Skin of body (tissue), 2 donors: ENCODE measurements around the gene SLC27A4. TPM values are rescaled to one million over a fixed set of nuclear protein-coding genes. Genes with fewer than 3 reads are reported as not detected.

Experiments used
- DNase-seq: peaks from one replicate; lab custom pipeline; 2025; lab: John Stamatoyannopoulos, UW
- total RNA-seq: library from RNA; depleted of rRNA; stranded (reverse); fragments of >200 nt; gene quantifications from one replicate; pipeline ENCODE4 v1.2.3, GENCODE V29; 2014

The SLC27A4 gene
- total RNA-seq, 1 donor from 2014 or later, result 17.7 TPM

GRCh38 chr9:128361986-128362646 is 21.8 kb downstream of the SLC27A4 start:
- peak; percentile 84 for DNase-seq

GRCh38 chr9:128362774-128363173 is 22.4 kb downstream of the SLC27A4 start:
- DNase-seq, result no peak

GRCh38 chr9:128365525-128365924 is 25.2 kb downstream of the SLC27A4 start:
- no peak for DNase-seq

DNA sequence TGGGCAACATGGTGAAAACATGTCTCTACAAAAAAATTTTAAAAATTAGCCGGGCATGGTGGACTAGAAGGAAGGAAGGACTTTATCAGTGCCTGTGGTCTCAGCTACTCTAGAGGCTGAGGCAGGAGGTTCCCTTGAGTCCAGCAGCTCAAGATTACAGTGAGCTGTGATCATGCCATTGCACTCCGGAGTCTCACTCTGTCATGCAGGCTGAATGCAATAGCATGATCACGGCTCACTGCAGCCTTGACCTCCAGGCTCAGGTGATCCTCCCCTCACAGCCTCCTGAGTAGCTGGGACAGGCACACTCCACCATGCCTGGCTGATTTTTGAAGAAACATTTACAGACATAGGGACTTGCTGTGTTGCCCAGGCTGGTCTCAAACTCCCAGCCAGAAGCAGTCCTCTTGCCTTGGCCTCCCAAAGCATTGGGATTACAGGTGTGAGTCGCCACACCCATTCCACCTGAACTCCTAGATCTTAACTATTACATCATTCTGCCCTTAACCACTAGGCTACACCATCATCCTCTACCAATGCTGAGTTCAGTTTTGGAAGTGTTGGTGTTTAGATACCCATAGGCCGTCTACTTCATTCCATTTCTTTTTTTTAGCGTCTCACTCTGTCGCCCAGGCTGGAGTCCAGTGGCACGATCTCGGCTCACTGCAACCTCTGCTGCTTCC is 28.8 kb downstream of the SLC27A4 start:
- DNase-seq, result no peak

DNA sequence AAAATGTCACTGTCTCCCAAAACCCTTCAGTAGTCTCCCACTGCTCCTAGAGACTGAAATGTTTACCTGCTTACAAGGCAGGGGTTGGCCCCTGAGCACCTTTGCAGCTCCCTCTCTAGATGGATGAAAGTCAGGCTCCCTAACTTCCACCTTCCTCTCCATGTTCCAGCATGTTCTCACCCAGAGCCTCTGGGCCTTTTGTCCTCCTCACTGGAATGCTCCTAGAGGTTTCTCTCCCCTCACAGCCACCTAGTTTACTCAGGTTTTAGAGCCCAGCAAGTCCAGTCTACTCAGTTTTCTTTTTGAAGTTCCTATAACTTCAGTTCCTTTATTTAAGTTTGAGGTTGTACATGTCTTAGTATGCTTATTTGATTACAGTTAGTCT is 30.0 kb downstream of the SLC27A4 start:
- no peak for DNase-seq

GRCh38 chr9:128370752-128371629 is 30.7 kb downstream of the SLC27A4 start, which contains the start of gene URM1:
Gene URM1 (plus strand): TSS chr9:128371374. CDS start chr9:128371381, 7 bp downstream.
- DNase-seq, result peak; percentile 96

GRCh38 chr9:128371630-128372117 is 31.3 kb downstream of the SLC27A4 start:
- DNase-seq, result no peak

DNA sequence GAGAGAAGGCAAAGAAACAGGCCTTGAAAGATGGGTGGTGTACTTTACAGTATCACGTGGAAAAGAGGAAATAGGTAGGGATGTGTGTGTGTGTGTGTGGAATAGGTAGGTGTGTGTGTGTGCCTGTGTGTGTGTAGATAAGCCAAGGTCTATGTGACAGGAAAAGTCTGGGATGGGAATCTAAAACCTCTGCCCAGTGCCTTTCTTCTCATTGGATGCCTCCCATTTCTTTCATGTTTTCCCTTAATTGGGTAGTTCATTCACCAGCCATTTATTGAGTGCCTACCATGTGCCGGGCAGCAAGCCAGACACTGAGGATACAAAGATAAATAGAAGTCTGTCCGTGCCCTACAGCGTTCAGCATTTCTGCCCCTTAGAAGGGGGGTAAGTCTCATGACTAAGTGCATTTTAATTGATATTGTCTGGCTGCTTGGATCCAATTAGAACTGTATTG is 31.9 kb downstream of the SLC27A4 start:
- DNase-seq, result no peak

- no peak for DNase-seq
These were observed 32.5 kb downstream of the SLC27A4 start for GRCh38 chr9:128372784-128373183.

- no peak for DNase-seq
These were observed 33.9 kb downstream of the SLC27A4 start for GRCh38 chr9:128374221-128374675.

DNA sequence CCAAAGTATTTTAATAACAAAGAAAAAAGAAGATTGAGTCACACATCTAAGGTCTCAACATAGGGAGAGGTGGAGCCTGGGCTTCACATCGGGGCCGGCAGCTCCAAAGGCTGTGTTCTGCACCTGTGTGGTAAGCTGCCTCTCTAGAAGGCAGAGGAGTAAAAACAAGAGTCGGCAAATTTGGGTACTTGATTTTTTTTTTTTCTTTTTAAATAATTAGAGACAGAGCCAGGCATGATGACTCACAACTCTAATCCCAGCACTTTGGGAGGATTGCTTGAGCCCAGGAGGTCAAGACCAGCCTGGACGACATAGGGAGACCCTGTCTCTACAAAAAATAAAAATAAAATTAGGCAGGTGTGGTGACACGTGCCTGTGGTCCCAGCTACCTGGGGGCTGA is 35.5 kb downstream of the SLC27A4 start:
- DNase-seq, result no peak

DNA sequence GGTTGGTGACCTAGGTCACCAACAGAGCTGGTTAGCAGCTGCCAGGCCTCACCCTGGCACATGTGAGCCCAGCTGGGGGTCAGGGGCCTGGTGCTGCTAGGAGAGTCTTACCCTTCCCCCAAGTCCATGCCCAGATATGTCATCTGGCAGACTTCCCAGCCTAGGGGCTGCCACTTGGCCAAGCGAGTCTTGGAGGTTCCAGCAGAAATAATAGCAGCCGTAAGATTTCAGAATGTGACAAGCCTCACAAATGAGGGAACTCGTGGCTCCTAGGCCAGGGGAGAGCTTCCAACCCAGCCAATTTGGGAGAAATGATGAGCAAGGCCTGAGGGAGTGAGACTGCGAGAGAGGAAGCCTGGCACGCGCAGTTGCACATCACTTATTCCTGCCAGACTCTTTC is 41.9 kb downstream of the SLC27A4 start:
- DNase-seq, result no peak

GRCh38 chr9:128383007-128383753 is 42.9 kb downstream of the SLC27A4 start:
- DNase-seq, result no peak

- no peak for DNase-seq
These were observed 43.5 kb downstream of the SLC27A4 start for GRCh38 chr9:128383791-128384190.

- DNase-seq, result no peak
These were observed 44.6 kb downstream of the SLC27A4 start for GRCh38 chr9:128384801-128385495.

GRCh38 chr9:128385496-128386460 is 45.5 kb downstream of the SLC27A4 start:
- no peak for DNase-seq

- no peak for DNase-seq
These were observed 47.8 kb downstream of the SLC27A4 start for GRCh38 chr9:128388150-128388549.

GRCh38 chr9:128389395-128390149 is 49.2 kb downstream of the SLC27A4 start:
- no peak for DNase-seq
